ENCODE measurements around the gene SRRM4.
"Not testable (repeated sequence)": the region's sequence is repeated elsewhere in the genome, so short reads cannot be mapped to it uniquely, and the experiment has no call there.

SRRM4 gene

DNA sequence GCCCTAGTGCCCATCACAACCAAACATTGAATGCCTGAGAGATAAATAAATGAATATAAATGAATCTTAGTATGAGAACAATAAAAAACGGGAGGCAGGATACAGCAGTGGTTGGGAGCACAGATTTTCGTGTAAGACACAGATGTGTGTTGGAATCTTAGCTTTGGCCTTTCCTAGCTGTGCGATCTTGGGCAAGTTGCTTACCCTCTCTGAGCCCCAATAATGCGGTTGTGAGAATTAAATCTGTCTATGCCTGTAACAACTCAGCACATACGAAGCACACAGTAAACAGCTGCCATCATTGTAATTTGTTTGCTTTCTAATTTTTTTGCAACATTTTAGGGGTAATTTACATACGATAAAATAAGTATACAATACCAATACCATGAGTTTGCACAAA is 89.8 kb downstream of the SRRM4 start:
- no peak for DNase-seq

- DNase-seq = no peak
Observed at GRCh38 chr12:119071638-119072231, 90.4 kb downstream of the SRRM4 start.

DNA sequence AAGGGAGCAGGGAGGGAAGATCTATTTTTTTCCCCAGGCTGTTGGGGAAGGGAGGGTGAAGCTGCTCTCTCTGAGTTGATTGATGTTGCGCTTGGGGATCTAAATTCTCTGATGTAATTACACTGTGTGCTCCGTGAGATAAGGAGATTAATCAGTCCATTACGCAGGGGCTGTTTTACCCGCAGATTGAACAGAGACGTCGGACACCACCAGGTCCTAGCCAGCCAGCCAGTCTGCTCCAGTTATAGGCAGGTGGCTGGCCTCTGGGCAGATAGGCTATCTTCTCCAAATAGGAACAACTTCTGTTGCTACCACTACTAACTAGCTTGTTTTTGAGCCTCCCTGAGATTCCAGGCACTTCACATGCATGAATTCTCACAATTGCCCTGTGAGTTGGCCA is 91.1 kb downstream of the SRRM4 start:
- no peak for DNase-seq

GRCh38 chr12:119075222-119075787 is 94.0 kb downstream of the SRRM4 start:
- DNase-seq = no peak

DNA sequence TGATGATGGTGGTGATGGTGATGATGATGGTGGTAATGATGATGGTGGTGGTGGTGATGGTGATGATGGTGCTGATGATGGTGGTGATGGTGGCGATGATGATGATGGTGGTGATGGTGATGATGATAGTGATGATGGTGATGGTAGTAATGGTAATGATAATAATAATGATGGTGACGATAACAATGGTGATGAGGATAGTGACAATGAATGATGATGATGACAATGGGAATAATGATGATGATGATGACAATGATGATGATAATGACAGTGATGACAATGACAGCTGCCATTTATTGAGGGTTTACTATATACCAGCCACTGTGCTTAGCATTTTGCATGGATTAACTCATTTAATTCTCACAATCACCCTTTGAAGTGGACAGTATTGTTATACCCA is 94.6 kb downstream of the SRRM4 start:
- no peak for DNase-seq

GRCh38 chr12:119079530-119079929 is 98.2 kb downstream of the SRRM4 start:
- no peak for DNase-seq

GRCh38 chr12:119082016-119082415 is 100.7 kb downstream of the SRRM4 start:
- DNase-seq = no peak

DNA sequence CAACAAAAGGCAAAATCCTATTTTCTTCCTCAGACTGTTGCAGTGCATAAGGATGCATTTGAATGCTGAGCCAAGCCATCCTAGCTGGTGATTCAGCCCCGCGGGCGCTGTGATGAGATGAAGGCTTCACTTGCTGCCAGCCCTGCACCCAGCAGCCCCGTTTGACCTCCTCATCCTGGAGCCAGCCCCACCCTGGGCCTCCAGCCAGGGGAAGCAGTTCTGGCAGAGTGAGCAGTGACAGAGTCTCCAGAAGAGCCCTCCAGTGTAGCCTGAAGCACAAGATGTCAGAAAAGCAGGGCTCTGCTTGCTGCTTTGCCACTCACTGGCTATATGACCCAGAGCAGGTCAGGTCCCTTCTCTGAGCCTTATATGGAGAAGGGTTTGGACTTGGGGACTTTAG is 101.2 kb downstream of the SRRM4 start:
- no peak for DNase-seq

DNA sequence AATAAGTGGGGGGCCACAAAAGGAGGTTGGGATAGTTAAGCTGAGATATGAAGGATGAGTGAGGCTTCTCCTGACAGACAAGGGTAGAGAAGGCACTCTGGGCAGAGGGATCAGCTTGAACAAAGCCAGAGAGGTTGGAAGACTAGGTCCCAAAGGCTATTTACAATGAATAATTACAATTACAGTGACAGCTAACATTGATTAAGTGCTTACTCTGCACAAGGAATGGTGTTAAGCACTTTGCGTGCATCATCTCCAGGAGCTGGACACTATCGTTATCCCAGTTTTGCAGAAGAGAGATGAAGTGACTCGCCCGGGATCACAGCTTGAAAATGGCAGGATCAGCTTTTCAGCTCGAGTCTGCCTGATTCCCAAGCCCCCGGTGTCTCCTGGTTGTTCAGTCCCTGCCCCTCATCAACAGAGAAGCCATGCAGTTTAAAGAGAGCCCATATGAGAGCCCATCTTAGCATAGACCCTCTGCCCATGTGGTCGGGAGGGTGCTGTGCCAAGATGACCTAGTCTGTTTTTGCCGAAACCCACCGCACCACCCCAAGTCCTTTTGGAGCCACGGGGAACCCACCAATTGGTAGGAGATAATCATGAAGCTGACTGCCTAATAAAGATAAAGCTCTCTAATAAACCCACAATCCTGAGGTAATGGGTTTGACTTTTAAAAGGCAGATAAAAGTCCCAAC is 107.5 kb downstream of the SRRM4 start:
- no peak for DNase-seq

DNA sequence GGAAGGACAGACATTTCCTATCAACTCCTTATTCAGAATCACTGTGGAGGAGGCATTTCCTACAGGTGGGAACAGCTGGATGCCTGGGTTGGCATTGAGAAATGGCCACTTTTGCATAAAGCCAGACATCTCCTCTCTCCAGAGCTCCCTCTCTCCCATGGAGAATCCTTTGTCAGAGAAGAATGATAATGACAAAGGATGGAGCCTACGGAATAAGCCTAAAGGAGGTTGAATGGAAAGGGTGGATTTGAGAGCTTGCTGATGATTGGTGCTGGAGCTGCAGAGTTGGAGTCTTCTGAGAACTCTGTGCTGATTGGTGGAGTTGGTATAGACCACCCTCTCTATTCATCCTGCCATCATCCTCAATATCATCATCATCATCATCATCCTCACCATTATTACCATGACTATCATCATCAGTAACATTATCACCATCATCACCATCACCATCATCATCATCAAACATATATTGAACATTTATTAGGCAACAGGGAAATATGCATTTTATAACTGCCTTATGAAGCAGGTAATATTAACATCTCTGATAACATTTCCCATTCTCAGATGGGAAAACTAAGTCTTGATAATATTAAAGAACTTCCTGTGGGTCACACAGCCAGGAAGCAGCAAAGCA is 108.2 kb downstream of the SRRM4 start:
- DNase-seq = no peak

GRCh38 chr12:119090276-119090675 is 108.9 kb downstream of the SRRM4 start:
- no peak for DNase-seq

DNA sequence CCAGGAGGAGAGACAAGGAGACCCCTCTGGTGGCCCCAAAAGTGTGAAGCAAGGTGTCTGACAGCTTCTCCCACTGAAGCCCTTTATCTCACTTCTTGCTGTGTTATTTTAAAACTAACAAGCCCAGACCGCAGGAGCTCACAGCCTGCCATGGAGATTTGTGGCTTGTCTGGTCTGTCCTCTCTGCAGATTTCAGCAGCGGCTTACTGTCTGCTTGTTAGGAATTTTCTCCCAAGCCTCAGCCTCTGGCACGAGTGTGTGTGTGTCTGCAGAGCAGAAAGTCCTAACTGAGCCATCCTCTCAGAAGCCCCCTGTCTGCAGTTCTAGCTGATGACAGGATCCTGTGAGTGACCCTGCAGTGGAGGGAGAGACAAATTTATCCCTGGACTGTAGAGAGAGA is 109.5 kb downstream of the SRRM4 start:
- no peak for DNase-seq

GRCh38 chr12:119096429-119097202 is 115.3 kb downstream of the SRRM4 start:
- no peak for DNase-seq

DNA sequence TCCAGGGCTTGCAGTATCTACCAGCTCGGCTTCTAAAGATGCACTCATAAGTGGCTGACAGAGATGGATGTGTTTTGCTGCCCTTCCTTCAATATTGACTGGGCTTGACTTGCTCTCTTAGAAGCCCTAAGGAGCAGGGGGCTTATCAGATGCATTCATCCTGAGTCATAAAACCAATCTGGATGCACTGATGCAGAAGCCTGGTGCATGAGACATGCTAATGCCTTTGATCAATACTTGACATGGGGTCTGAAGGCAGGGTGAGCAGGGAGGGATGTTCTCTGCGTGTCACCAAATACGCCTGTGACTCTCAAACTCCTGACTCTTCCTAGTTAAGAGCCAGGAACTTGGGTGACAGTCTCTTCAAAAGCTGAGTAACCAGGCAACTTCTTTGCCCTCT is 119.6 kb downstream of the SRRM4 start:
- no peak for DNase-seq

DNA sequence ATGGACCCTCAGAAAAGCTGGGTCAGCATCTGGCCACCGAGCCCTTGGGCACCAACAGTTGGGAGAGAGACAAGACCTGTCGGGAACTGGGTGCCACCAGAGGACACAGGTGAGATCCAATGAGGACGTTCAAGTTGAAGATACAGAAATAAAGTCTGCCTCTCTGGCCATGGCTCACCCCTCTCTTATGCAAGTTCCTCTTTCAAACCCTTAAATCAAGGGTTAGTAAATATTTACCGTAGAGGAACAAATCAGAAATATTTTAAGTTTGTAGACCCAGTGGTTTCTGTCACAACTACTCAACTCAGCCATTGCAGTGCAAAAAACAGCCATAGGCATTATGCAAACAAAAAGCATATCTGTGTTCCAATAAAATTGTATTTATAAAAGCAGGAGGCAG is 120.9 kb downstream of the SRRM4 start:
- DNase-seq = no peak

DNA sequence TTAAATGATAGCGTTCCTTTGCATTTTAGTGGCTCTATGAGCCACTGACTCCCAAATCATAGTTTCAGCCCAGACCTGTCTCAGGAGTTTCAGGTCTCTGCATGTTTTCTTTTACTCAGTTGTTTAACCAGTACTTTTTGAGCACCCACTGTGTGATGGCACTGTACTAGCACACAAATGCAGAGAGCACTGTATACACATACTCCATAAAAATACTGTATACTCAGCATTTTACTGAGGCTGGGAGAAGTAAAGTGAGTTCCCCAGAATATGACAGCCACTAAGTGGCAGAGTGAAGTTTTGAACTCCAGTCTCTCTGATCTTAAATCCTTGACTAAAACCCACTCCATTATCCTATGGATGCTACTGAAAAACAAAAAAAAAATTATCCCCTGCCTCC is 121.4 kb downstream of the SRRM4 start:
- DNase-seq = no peak

- DNase-seq = not testable (repeated sequence)
Observed at GRCh38 chr12:119104969-119105368, 123.6 kb downstream of the SRRM4 start.

- no peak for DNase-seq
Observed at GRCh38 chr12:119113496-119113986, 132.2 kb downstream of the SRRM4 start.

- DNase-seq = no peak
Observed at GRCh38 chr12:119114294-119114693, 133.0 kb downstream of the SRRM4 start.

- peak; percentile 55 for DNase-seq
Observed at GRCh38 chr12:119115296-119115905, 134.1 kb downstream of the SRRM4 start.

DNA sequence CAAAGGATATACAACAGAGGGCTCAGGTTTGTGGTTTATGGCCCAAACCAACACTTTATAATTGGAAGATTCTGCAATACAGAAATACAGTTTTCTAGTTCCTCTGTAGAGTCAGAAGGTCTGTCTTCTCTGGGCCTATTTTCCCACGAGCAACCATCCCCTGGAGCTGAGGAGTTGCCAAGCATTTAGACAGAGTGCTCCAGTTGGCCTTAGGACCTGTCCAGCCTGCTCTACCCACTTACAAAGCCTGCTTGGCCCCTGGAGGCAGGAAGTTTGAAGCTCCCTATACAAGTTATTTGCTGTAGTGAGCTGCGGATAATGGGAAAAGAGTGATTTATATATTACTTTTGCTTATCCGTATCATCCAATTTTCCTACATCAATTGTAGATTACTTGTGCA is 136.6 kb downstream of the SRRM4 start:
- DNase-seq = no peak

- no peak for DNase-seq
Observed at GRCh38 chr12:119118625-119119024, 137.3 kb downstream of the SRRM4 start.

DNA sequence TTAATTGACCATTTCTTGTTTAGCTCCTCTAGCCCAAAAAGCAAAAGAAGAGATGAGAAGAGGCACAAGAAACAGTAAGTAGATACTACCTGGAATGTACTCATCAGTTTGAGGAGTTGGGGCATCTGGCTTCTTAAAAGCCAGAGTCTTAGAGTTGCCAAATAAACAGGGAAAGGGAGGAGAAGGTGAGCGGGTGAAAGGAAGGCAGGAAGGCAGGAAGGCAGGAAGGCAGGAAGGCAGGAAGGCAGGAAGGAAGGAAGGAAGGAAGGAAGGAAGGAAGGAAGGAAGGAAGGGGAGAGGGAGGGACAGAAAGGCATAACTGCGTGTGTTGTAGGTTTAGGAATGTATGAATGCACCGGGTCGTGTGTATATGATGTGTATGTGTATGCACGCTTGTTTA is 140.7 kb downstream of the SRRM4 start:
- DNase-seq = no peak
